Effector CD4-positive, alpha-beta T cell (primary cell): ENCODE measurements around the gene SLC2A9.

Source experiments
- DNase-seq: peaks from one replicate; pipeline ENCODE4 v3.0.0-alpha.2; 2020

The SLC2A9 gene

GRCh38 chr4:10018818-10019461, 2.4 kb downstream of the SLC2A9 start:
- DNase-seq, result peak; percentile 85

GRCh38 chr4:10017037-10017893, 4.0 kb downstream of the SLC2A9 start:
- no peak for DNase-seq

- no peak for DNase-seq
Measured at GRCh38 chr4:10016169-10016568, 5.1 kb downstream of the SLC2A9 start.

GRCh38 chr4:10015140-10015753, 6.0 kb downstream of the SLC2A9 start:
- no peak for DNase-seq

DNA sequence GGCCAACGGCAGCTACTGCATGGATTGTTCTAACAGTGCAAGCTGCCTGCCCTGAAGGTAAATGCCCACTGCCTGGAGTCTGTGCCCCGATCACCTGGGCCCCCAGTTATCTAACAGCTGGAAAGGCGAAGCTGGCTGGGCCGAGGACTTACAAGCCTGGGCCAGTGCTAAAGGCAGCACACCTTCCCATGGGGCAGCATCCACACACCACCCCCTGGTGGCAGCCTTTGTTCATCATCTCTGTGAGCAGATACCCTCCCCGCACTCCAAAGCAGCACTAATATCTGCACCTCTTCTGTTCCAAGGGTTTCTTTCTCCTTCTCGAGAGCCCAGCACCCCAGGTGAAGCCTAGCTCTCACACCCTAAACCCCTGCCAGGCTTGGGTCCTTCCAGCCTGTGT, 7.6 kb downstream of the SLC2A9 start:
- no peak for DNase-seq

- no peak for DNase-seq
Measured at GRCh38 chr4:10011885-10012284, 9.4 kb downstream of the SLC2A9 start.

DNA sequence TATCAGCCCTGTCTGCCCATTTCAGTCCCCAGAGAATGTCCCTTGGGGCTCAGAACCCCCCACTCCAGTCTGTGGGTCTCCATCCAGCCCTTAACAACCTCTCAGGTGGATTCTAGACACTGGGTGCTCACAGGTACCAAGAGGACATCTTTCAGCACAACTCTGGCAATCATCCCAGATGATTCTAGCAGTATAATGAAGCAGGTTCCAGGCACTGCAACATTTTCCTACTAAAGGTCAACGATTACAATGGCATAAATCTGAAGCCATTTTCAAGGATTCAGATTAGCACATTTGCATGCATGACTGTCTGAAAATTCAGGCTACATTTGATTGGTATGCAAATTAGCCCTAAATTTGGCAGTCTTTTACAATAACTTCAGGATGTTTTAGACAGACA, 10.0 kb downstream of the SLC2A9 start:
- no peak for DNase-seq

- DNase-seq, result no peak
Measured at GRCh38 chr4:10009861-10010500, 11.3 kb downstream of the SLC2A9 start.

- no peak for DNase-seq
Measured at GRCh38 chr4:10008609-10009005, 12.7 kb downstream of the SLC2A9 start.

DNA sequence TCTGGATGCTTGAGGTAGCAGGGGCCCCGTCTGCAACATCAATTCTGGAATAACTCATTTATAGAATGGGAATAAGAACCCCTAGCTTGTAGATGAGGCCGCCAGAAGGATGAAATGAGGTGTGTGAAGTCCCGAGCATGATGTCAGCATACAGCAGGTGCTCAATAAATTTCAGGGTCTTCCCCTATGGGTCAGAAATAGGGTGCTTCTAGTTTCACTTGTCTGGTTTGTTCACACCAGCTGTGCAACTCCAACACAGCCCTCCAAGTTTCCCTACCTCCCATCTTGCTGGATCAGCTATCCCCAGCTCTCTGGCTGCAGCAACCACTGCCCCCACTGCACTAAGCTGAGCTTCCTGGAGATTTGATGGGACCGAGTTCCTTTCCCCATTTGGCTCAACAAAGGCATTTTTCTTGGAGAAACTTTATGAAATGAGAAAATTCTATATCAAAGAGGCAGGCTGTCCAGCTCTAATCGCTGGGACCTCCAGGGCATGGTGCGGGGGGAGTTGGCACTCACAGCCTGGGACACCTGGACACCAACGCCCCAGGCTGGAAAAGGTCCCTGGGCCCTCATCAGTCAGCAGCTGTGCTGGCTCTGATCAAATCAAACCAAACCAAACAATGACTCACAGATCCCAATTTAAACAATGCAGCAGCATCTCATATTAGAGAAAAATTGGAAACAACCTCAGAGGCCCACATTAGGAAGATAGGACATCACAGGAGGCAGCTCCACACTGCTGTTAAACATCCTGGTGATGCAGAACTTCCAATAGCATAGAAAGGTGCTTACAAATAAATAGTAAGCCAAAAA, 13.3 kb downstream of the SLC2A9 start:
- no peak for DNase-seq

DNA sequence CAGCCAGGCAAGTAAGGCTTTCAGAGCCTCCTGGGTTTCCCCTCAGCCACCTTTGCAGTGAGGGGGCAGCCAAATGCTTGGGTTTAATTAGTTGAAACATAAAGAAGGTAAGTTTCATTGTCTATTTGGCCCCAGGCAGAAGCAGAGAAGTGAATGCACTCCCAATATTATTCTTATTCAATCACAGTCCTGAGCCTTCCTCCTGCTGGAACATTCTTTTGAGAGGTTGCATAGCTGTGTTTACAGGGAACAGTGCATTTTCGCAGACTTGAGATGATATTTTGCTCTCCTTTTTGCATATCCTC, 13.9 kb downstream of the SLC2A9 start:
- DNase-seq, result no peak

DNA sequence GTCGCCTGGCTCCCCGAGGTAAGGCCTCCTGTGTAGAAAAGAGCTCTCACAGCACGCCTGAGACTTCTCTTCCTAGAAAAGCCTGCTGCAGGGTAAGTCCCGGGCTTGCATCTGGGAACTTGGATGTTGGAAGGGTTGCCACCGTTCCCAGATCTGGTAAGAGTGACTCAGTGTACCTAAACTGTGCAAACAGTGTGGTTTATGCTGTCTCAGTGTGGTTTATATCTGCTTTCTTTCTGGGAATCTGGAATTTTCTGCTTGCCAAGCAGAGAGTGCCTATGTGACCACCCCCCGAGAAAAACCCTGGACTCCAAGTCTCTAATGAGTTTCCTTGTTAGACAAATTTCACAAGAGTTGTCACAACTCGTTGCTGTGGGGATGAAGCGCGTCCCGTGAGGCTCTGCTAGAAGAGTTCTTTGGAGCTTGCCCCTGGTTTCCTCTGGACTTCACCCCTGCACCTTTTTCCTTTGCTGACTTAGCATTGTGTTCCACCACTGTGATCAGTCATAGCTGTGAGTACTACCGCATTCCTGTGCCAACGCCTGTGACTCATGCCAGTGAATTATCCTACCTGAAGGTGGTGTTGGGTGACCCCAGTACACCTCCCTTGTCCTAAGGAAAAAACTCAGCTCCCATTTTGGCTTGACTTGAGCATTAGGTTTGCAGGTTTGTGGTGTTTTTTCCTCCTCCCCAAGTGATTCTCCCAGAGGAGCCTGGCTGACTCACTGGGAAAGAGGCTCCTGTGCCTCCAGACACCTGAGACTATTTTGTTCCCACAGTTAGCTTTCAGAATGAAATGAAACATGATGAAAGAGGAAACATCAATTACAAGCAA, 14.5 kb downstream of the SLC2A9 start:
- DNase-seq, result no peak

DNA sequence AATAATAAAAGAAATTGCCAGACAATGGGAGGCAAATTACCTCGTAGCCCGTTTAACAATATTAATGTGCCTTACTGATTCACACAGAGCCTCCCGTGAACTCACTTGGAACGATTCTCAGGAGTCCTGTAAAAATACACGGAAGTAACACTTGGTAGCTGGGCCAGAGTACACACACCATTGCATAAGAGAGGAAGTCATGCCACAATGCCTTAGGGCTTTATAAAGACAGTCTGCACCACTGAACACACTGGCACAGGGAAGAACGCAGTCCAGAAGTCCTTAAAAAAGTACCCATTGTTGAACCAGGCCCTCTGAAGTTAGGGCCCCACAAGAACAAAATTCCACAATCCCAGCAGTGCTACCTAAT, 15.1 kb downstream of the SLC2A9 start:
- no peak for DNase-seq

DNA sequence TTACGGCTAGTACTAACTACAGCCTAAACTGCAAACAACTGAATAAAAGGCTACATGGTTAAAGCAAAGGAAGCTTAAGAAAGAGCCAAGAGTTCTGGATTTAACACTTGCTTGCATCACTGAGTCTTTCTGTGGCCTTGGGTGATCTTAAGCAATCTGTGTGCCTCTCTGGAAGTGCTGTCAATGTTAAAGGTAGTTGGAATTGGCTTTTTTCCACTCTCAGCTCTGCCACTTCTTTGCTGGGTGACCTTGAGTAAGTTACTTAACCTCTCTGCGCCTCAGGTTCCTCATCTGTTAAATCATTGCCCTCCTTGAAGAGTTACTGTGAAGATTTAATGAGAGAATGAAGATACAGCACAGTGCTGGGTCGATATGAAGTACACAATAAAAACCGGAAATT, 15.7 kb downstream of the SLC2A9 start:
- no peak for DNase-seq

DNA sequence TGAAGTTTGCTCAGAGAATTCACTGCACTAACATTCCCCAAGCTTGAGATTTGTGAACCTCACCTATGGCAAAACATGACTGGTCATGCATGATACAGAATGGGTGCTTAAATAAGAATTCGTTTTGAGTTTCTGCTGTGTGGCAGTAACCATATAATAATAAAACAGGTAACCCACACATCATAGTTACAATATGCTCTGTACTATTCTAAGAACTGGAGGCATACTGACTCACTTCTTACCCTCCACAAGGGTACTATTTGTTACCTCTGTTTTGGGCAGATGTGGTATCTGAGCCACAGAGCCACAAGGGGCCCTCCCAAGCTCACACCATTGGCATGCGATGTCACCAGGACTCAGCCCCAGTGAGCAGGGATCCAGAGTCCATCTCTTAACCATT, 17.6 kb downstream of the SLC2A9 start:
- no peak for DNase-seq

GRCh38 chr4:10002278-10002677, 19.0 kb downstream of the SLC2A9 start:
- no peak for DNase-seq

GRCh38 chr4:10001757-10002156, 19.5 kb downstream of the SLC2A9 start:
- no peak for DNase-seq

GRCh38 chr4:9999956-10000561, 21.2 kb downstream of the SLC2A9 start:
- no peak for DNase-seq

DNA sequence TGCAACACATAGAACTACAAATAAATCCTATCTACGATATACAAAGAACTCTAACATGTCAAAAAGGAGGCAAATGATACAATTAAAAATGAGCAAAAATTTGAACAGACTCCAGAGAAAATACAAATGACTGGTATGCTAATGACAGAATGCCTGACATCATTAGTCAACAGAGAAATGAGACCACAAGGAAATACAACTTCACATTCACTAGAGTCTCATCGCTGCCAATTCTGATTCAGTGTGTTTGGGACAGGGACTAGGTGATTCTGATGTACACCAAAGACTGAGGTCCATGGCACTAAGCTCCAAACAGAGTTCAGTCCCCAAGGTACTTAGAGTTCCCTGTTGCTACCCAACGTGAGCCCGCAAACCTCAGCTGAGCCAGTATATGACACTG, 23.4 kb downstream of the SLC2A9 start:
- DNase-seq, result no peak

DNA sequence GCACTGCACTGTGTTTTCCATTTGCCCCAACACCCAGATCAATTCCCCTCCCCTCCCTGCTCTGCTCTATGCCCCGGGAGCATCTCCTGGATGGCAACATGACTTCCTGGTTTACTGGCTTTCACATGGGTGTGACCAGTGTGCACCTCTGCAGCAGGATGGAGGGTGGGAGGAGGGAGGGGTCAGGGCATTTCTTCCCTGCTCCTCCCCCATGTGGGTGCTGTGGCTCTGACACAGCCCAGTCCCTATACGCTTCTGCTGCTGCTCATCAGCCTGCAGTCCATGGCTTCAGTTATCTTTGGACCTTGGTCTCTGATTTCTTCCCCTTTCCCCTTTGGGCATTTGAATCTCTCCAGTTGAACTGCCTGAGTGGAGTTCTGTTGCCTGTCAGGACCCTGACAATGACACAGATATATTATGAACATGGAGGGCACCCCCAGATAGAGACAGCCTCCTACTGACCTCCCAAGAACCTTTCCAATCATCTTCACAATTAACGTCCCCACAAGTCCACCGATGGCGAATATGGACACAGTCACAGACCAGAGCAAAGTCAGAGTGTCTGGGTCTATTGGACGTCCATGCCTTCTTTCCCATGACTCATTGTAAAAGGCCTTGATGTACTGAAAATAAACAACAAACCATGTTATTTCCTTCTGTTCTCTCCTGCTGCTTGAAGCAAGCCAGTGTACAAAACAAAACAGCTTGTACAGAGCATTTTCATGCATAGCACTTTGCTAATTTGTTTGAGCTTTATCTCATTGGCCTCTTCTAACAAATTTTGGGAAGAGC, 24.8 kb downstream of the SLC2A9 start:
- DNase-seq, result no peak
